NCI-H460 (cell line): Measurements from ENCODE around the gene PRAMEF25. TPM values are rescaled to one million over a fixed set of nuclear protein-coding genes. Genes with fewer than 3 reads are reported as not detected.
"Not testable (repeated sequence)": the region's sequence is repeated elsewhere in the genome, so short reads cannot be mapped to it uniquely, and the experiment has no call there.

Experiments used
- DNase-seq: peaks from one replicate; pipeline ENCODE4 v3.0.0-alpha.2; 2016; ENCODE audit warnings: low read depth; ENCODE audit errors: extremely low read depth
- polyA plus RNA-seq: library from polyadenylated mRNA; depleted of rRNA; stranded (reverse); fragments of >200 nt; gene quantifications from 2 replicates; pipeline ENCODE4 v1.2.3, GENCODE V29; 2014; cell fraction: nucleus; rRNA removed
- total RNA-seq: library from RNA; depleted of rRNA; stranded (reverse); fragments of >200 nt; shearing (Covaris generic); gene quantifications from 2 replicates; pipeline ENCODE4 v1.2.3, GENCODE V29; 2014; rRNA removed

Gene PRAMEF25
- not detected in 2 replicates for total RNA-seq
- not detected in 2 replicates for polyA plus RNA-seq

DNA sequence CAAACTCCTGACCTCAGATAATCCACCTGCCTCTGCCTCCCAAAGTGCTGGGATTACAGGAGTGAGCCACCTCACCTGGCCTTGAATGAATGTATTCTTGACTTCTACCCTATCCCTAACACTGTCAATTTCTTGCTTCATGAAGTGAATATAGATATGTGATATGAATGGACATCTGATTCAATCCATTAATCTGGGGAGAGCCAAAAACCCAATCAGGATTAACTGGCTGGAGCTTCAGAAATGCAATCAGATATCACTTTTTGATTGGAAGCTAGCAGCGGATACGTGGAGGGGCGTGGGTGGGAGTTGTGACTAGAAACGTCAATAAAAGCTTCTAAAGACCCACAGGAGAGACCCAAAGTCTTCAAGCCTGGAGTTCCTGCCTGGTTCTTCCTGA is at the start of gene PRAMEF25:
Gene PRAMEF25 (plus strand): TSS at position 301 of the 400 bp plus-strand sequence. CDS start 2,920 bp downstream, outside the sequence.
- not testable (repeated sequence) for DNase-seq

DNA sequence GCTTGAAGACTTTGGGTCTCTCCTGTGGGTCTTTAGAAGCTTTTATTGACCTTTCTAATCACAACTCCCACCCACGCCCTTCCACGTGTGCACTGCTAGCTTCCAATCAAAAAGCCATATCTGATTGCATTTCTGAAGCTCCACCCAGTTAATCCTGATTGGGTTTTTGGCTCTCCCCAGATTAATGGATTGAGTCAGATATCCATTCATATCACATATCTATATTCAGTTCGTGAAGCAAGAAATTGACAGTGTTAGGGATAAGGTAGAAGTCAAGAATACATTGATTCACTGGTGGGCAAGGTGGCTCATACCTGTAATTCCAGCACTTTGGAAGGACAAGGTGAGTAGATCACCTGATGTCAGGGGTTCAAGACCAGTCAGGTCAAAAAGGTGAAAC is 14.1 kb upstream of the PRAMEF25 start, which contains the start of gene PRAMEF27:
Gene PRAMEF27 (minus strand): TSS at position 101 of the 400 bp plus-strand sequence. CDS start 2,916 bp downstream, outside the sequence.
- not testable (repeated sequence) for DNase-seq

DNA sequence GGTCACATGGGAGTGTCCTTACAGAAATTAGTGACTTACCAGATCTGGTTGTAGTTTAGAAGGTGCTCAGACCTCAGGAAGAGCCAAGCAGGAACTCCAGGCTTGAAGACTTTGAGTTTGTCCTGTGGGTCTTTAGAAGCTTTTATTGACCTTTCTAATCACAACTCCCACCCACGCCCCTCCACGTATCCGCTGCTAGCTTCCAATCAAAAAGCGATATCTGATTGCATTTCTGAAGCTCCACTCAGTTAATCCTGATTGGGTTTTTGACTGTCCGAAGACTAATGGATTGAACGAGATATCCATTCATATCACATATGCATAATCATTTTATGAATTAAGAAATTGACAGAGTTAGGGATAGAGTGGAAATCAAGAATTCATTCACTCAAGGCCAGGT is 46.2 kb downstream of the PRAMEF25 start, which contains the start of gene HNRNPCL2:
Gene HNRNPCL2 (minus strand): TSS at position 101 of the 400 bp plus-strand sequence. CDS start 454 bp downstream, outside the sequence.
- not testable (repeated sequence) for DNase-seq

Other genes starting within 250 kb of the PRAMEF25 start
- not detected in 2 replicates for gene PRAMEF11, start 239.4 kb upstream of the PRAMEF25 start, total RNA-seq
- not detected in 2 replicates for gene HNRNPCL1, start 222.1 kb upstream of the PRAMEF25 start, total RNA-seq
- not detected in 2 replicates for gene PRAMEF2, start 213.7 kb upstream of the PRAMEF25 start, total RNA-seq
- gene PRAMEF4, start 184.6 kb upstream of the PRAMEF25 start, total RNA-seq: 0.07 TPM in 1 of 2 replicates, not detected in the other
- not detected in 2 replicates for gene PRAMEF10, start 172.5 kb upstream of the PRAMEF25 start, total RNA-seq
- gene PRAMEF7, start 154.2 kb upstream of the PRAMEF25 start, total RNA-seq: not detected in 2 replicates
- gene PRAMEF6, start 123.2 kb upstream of the PRAMEF25 start, total RNA-seq: not detected in 2 replicates
- not detected in 2 replicates for gene PRAMEF27, start 14.2 kb upstream of the PRAMEF25 start, total RNA-seq
- gene HNRNPCL3, start 10.0 kb upstream of the PRAMEF25 start, total RNA-seq: not detected in 2 replicates
- gene HNRNPCL2, start 46.1 kb downstream of the PRAMEF25 start, total RNA-seq: not detected in 2 replicates
- not detected in 2 replicates for gene PRAMEF26, start 85.2 kb downstream of the PRAMEF25 start, total RNA-seq
- not detected in 2 replicates for gene HNRNPCL4, start 94.9 kb downstream of the PRAMEF25 start, total RNA-seq
- not detected in 2 replicates for gene PRAMEF9, start 101.1 kb downstream of the PRAMEF25 start, total RNA-seq
- gene PRAMEF13, start 130.6 kb downstream of the PRAMEF25 start, total RNA-seq: not detected in 2 replicates
- not detected in 2 replicates for gene PRAMEF18, start 155.4 kb downstream of the PRAMEF25 start, total RNA-seq
- not detected in 2 replicates for gene PRAMEF5, start 183.4 kb downstream of the PRAMEF25 start, total RNA-seq
- not detected in 2 replicates for gene PRAMEF8, start 214.4 kb downstream of the PRAMEF25 start, total RNA-seq
- gene PRAMEF33, start 232.8 kb downstream of the PRAMEF25 start, total RNA-seq: not detected in 2 replicates
- not detected in 2 replicates for gene PRAMEF15, start 244.8 kb downstream of the PRAMEF25 start, total RNA-seq